ENCODE data around the gene SH2D5.

Gene SH2D5

DNA sequence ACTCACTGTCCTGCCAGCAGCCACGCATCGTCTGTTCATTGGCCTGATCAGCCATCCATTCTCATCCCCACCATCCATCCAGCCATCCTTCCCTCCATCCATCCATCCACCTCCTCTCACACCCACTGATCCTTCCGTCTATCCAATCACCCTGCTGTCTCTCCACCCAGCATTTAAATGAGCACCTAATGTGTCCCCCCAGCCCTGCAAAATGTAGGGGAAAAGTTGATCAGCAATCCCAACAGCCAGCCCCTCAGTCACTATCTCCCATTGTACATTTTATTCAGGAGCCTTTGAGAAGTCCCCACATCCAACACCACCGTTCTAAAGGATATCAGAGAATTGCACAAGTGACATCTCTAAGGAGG, 60.3 kb downstream of the SH2D5 start (continued):
- TF ChIP-seq, protein P1, sequence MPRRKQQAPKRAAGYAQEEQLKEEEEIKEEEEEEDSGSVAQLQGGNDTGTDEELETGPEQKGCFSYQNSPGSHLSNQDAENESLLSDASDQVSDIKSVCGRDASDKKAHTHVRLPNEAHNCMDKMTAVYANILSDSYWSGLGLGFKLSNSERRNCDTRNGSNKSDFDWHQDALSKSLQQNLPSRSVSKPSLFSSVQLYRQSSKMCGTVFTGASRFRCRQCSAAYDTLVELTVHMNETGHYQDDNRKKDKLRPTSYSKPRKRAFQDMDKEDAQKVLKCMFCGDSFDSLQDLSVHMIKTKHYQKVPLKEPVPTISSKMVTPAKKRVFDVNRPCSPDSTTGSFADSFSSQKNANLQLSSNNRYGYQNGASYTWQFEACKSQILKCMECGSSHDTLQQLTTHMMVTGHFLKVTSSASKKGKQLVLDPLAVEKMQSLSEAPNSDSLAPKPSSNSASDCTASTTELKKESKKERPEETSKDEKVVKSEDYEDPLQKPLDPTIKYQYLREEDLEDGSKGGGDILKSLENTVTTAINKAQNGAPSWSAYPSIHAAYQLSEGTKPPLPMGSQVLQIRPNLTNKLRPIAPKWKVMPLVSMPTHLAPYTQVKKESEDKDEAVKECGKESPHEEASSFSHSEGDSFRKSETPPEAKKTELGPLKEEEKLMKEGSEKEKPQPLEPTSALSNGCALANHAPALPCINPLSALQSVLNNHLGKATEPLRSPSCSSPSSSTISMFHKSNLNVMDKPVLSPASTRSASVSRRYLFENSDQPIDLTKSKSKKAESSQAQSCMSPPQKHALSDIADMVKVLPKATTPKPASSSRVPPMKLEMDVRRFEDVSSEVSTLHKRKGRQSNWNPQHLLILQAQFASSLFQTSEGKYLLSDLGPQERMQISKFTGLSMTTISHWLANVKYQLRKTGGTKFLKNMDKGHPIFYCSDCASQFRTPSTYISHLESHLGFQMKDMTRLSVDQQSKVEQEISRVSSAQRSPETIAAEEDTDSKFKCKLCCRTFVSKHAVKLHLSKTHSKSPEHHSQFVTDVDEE (CRISPR knock-in tag; IDR thresholded peaks at IDR 0.05): no peak

- TF ChIP-seq, protein P2, sequence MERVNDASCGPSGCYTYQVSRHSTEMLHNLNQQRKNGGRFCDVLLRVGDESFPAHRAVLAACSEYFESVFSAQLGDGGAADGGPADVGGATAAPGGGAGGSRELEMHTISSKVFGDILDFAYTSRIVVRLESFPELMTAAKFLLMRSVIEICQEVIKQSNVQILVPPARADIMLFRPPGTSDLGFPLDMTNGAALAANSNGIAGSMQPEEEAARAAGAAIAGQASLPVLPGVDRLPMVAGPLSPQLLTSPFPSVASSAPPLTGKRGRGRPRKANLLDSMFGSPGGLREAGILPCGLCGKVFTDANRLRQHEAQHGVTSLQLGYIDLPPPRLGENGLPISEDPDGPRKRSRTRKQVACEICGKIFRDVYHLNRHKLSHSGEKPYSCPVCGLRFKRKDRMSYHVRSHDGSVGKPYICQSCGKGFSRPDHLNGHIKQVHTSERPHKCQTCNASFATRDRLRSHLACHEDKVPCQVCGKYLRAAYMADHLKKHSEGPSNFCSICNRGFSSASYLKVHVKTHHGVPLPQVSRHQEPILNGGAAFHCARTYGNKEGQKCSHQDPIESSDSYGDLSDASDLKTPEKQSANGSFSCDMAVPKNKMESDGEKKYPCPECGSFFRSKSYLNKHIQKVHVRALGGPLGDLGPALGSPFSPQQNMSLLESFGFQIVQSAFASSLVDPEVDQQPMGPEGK (CRISPR knock-in tag; IDR thresholded peaks at IDR 0.05; ENCODE audit: borderline replicate concordance): no peak
- no peak for TF ChIP-seq ARNTL (CRISPR knock-in tag; IDR thresholded peaks at IDR 0.05; ENCODE audit: borderline replicate concordance, low read depth)
- TF ChIP-seq ZFP30 (CRISPR knock-in tag; IDR thresholded peaks at IDR 0.05): no peak
- TF ChIP-seq TOX (CRISPR knock-in tag; IDR thresholded peaks at IDR 0.05; ENCODE audit: borderline replicate concordance): no peak
- TF ChIP-seq, protein P3, sequence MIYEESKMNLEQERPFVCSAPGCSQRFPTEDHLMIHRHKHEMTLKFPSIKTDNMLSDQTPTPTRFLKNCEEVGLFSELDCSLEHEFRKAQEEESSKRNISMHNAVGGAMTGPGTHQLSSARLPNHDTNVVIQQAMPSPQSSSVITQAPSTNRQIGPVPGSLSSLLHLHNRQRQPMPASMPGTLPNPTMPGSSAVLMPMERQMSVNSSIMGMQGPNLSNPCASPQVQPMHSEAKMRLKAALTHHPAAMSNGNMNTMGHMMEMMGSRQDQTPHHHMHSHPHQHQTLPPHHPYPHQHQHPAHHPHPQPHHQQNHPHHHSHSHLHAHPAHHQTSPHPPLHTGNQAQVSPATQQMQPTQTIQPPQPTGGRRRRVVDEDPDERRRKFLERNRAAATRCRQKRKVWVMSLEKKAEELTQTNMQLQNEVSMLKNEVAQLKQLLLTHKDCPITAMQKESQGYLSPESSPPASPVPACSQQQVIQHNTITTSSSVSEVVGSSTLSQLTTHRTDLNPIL (CRISPR knock-in tag; IDR thresholded peaks at IDR 0.05; ENCODE audit: low read depth): no peak
- TF ChIP-seq ZC3H10 (CRISPR knock-in tag; IDR thresholded peaks at IDR 0.05): no peak
- TF ChIP-seq OSR1 (CRISPR knock-in tag; IDR thresholded peaks at IDR 0.05): no peak
- no peak for TF ChIP-seq ESRRG (CRISPR knock-in tag; IDR thresholded peaks at IDR 0.05)
- no peak for TF ChIP-seq ZNF70 (CRISPR knock-in tag; IDR thresholded peaks at IDR 0.05)
- TF ChIP-seq SNAI2 (CRISPR knock-in tag; IDR thresholded peaks at IDR 0.05): no peak
- TF ChIP-seq, protein P1 (CRISPR knock-in tag; IDR thresholded peaks at IDR 0.05): no peak
- TF ChIP-seq CSDC2 (CRISPR knock-in tag; IDR thresholded peaks at IDR 0.05): no peak
- no peak for TF ChIP-seq BACH2 (CRISPR knock-in tag; IDR thresholded peaks at IDR 0.05; ENCODE audit: borderline replicate concordance)
- TF ChIP-seq TCF4 (CRISPR knock-in tag; IDR thresholded peaks at IDR 0.05; ENCODE audit: borderline replicate concordance): no peak
- no peak for ATAC-seq
Observed at GRCh38 chr1:20670936-20671335, 61.6 kb downstream of the SH2D5 start.
